Measurements from ENCODE around the gene ACCS. TPM values are rescaled to one million over a fixed set of nuclear protein-coding genes. Genes with fewer than 3 reads are reported as not detected.

ACCS gene
- total and polyA plus RNA-seq, 8 donors, result 10.1 to 68.1 (median 16.2) TPM

GRCh38 chr11:44112091-44112821 lies 46.2 kb downstream of the ACCS start:
- WGBS, 2 donors, result 72 to 78% methylated on average over 7 of the region's 7 CpGs
- DNase-seq (no peak), FAIRE-seq (no peak), ATAC-seq (peak in 1 of 4 donors; percentile 29)
- H3K4me1 ChIP-seq, result no peaks in the 10 kb centered on the region
- no peak overlapping the region for H3K27ac ChIP-seq
- no peak for TF ChIP-seq CTCF (IDR thresholded peaks at IDR 0.05)
- peaks cover 0 to 19% (median 0%) of the 10 kb centered on the region in 3 donors for H3K36me3 ChIP-seq
- H3K27me3 ChIP-seq, result no peaks in the 10 kb centered on the region
- H3K9me3 ChIP-seq, result no peaks in the 10 kb centered on the region
- intact Hi-C loops (cut with DNase I), result no loop called here
- H3K4me3 ChIP-seq, result no peak overlapping the region

GRCh38 chr11:44113018-44113417 lies 46.9 kb downstream of the ACCS start:
- no peak for TF ChIP-seq CTCF (IDR thresholded peaks at IDR 0.05)
- DNase-seq, result no peak
- Histone ChIP-seq H3K9me3 (no peaks in the 10 kb centered on the region), H3K4me3 (no peak overlapping the region), H3K27me3 (no peaks in the 10 kb centered on the region), H3K36me3 (peaks cover 0 to 23% (median 0%) of the 10 kb centered on the region in 3 donors), H3K4me1 (no peaks in the 10 kb centered on the region), H3K27ac (no peak overlapping the region)
- WGBS, 2 donors, result 85 to 86% methylated on average over 3 of the region's 3 CpGs
- no peak for ATAC-seq
- FAIRE-seq, result no peak
- intact Hi-C loops (cut with DNase I), result no loop called here

GRCh38 chr11:44113572-44113971 lies 47.5 kb downstream of the ACCS start:
- H3K4me3 ChIP-seq, result no peak overlapping the region
- no peak for ATAC-seq
- H3K36me3 ChIP-seq, result peaks cover 0 to 25% (median 0%) of the 10 kb centered on the region in 3 donors
- DNase-seq, result no peak
- 92 to 93% methylated on average over 3 of the region's 3 CpGs for WGBS, 2 donors
- H3K27ac ChIP-seq, result no peak overlapping the region
- H3K4me1 ChIP-seq, result no peaks in the 10 kb centered on the region
- intact Hi-C loops (cut with DNase I), result no loop called here
- no peaks in the 10 kb centered on the region for H3K9me3 ChIP-seq
- FAIRE-seq, result no peak
- TF ChIP-seq CTCF (IDR thresholded peaks at IDR 0.05), result no peak
- H3K27me3 ChIP-seq, result no peaks in the 10 kb centered on the region

- intact Hi-C loops (cut with DNase I), result no loop called here
- TF ChIP-seq CTCF (IDR thresholded peaks at IDR 0.05), result no peak
- no peak for FAIRE-seq
Observed at GRCh38 chr11:44116234-44116830, 50.3 kb downstream of the ACCS start.

GRCh38 chr11:44120169-44120568 lies 54.1 kb downstream of the ACCS start:
- ATAC-seq, result peak in 1 of 4 donors; percentile 49
- peaks cover 0 to 20% (median 4%) of the 10 kb centered on the region in 3 donors for H3K36me3 ChIP-seq
- intact Hi-C loops (cut with DNase I), result no loop called here

More at GRCh38 chr11:44116234-44116830, 50.3 kb downstream of the ACCS start:
- H3K9me3 ChIP-seq, result no peaks in the 10 kb centered on the region
- H3K27ac ChIP-seq, result no peak overlapping the region
- H3K27me3 ChIP-seq, result no peaks in the 10 kb centered on the region
- peaks cover 0 to 25% (median 0%) of the 10 kb centered on the region in 3 donors for H3K36me3 ChIP-seq
- 84 to 92% methylated on average over 3 of the region's 3 CpGs for WGBS, 2 donors
- no peaks in the 10 kb centered on the region for H3K4me1 ChIP-seq
- no peak overlapping the region for H3K4me3 ChIP-seq
- DNase-seq, result no peak
- ATAC-seq, result peak in 1 of 4 donors; percentile 20

More at GRCh38 chr11:44120169-44120568, 54.1 kb downstream of the ACCS start:
- no peak for TF ChIP-seq CTCF (IDR thresholded peaks at IDR 0.05)
- DNase-seq (no peak), FAIRE-seq (no peak)
- H3K4me1 ChIP-seq, result no peaks in the 10 kb centered on the region
- H3K4me3 ChIP-seq, result no peak overlapping the region
- no peak overlapping the region for H3K27ac ChIP-seq
- H3K27me3 ChIP-seq, result no peaks in the 10 kb centered on the region
- H3K9me3 ChIP-seq, result no peaks in the 10 kb centered on the region
- 71 to 89% methylated on average over 5 of the region's 5 CpGs for WGBS, 2 donors
